Mammary epithelial cell (primary cell): Measurements from ENCODE around the gene APOD.

Source experiments
- CTCF ChIP-seq, 2 donors: IDR thresholded peaks in 1 of 2; conservative IDR thresholded peaks in 1 of 2; 2 replicates each; pipeline ENCODE4 v1.5.1; 2011 to 2012; ENCODE audit warnings: inconsistent platforms in 2 of 2, low read length in 2 of 2, mild to moderate bottlenecking in 2 of 2, control low read depth in 1 of 2, low read depth in 1 of 2; ENCODE audit not compliant: insufficient read depth in 1 of 2; ENCODE audit errors: extremely low read depth in 1 of 2
- EZH2 ChIP-seq: IDR thresholded peaks from 2 replicates; pipeline ENCODE4 v1.6.1; 2012; ENCODE audit warnings: low read length, inconsistent platforms, borderline replicate concordance

DNA sequence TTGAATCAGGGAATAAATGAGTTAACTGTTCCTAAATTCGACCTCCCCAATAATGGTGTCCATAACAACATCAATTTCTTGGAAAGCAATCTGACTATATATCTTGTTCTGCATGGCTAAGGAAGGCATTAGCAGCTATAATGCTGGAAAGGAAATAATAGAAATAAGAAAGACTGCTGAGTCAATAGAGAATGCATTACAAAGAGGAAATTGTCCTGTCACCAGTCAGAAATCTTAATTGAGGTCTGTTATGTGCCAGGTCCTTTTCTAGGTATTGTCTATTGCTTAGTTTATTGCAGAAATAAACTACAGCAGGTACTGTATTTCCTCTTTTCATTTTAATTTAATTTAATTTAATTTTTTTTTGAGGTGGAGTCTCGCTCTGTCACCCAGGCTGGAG lies 34.8 kb downstream of the APOD start:
- TF ChIP-seq CTCF (conservative IDR thresholded peaks at IDR 0.05 in 1 of 2, IDR thresholded peaks at IDR 0.05 in 1 of 2; ENCODE audit: extremely low read depth in 1 of 2, insufficient read depth in 1 of 2, low read depth in 1 of 2, low read length in 2 of 2) (no peak), EZH2 (no peak)
